NCI-H1092 (cell line): ENCODE measurements around the gene PPP2R2B.

Source experiments
- DNase-seq: peaks from one replicate; lab custom pipeline; 2025; lab: John Stamatoyannopoulos, UW

PPP2R2B gene

DNA sequence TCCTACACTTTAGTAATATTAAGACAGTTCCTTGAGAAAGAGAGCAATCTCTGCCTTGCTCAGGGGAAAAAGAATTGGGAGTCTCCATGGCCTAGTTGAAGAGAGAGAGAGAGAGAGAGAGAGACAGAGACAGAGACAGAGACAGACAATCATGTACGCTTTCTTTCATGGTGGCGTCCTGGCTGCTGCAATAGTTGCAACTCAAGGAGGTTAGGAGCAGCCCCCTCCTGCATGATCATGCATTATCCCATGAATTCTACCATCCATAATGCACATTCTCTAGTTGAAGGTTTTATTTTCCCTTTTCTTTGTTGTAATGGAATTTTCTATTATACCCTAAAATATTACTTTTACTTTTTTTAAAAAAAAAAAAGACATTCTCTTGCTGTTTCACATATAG lies 50.7 kb downstream of the PPP2R2B start:
- no peak for DNase-seq

DNA sequence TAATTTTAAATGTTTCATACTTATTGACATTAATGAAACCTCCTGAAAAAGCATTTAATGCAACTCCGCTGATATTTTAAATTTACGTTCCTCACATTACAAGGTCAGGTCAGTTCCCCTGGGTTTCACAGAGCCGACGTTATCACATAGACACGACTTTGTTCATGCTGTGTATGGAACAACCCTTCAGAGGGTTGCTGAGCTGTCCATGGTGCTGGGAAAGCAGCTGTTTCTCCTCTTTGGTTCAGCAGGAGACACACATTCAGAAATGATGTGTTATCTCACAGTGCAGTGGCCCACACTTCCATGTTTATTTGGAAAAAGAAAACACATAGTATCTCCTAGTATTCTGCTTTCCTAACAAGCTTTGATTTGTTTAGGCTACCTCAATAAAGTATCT lies 53.5 kb downstream of the PPP2R2B start:
- DNase-seq, result no peak

GRCh38 chr5:146821732-146822131 lies 56.8 kb downstream of the PPP2R2B start:
- DNase-seq, result no peak

DNA sequence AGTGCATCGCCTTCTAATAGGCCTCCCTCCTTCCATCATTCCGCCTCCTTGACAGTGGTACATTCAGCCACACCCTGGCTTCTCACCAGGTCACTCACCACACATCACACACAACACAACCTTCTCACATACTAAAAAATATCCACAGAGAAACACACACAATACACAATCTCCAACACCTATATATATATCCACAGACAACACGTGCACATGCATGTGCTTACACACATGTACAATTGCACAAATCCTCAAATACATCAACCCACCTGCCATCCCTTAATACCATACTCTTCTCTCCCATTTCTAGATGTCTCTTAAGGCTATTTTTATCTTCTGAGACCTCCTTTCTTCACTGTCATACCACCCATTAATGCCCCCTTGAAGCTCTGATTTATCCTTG lies 57.6 kb downstream of the PPP2R2B start:
- DNase-seq, result no peak

DNA sequence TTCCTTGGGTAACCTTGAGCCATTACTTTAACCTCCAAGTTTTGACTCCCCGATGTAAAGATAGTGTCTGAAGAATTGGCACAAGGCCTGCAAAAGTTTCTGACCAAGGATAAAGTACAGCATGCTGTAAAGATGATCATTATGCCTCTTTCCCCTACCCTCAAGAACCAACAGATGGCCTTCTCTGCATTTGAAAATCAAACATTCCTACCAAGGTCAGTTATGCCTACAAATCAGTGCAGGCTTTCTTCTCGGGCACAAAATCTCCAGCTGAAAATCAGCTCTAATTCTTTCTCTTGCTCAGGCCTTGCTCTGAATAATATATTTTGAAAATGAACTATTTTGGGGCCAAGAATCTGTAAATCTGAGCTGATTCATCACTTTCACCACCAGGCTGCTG lies 59.7 kb downstream of the PPP2R2B start:
- DNase-seq, result no peak

DNA sequence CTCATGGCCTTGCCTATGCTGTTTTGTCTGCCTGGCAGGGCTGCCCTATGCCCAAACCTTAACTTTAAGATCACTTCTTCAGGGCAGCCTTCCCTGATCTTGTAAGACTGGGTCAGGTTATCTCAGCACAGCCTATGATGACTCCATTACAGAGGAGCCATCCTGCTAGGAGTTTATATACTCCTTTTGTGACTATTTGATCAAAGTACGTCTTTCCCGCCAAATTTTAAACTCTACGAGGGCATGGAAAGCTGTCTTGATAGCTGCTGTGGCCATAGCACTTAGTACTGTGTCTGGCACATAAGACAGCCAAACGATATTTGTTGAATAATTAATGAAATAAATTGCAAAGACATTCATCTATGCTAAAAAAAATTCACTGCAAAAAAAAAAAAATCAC lies 60.6 kb downstream of the PPP2R2B start:
- DNase-seq, result no peak

GRCh38 chr5:146816775-146817387 lies 61.7 kb downstream of the PPP2R2B start:
- no peak for DNase-seq

- no peak for DNase-seq
Observed at GRCh38 chr5:146815411-146815810, 63.1 kb downstream of the PPP2R2B start.

- no peak for DNase-seq
Observed at GRCh38 chr5:146813346-146814157, 65.0 kb downstream of the PPP2R2B start.

DNA sequence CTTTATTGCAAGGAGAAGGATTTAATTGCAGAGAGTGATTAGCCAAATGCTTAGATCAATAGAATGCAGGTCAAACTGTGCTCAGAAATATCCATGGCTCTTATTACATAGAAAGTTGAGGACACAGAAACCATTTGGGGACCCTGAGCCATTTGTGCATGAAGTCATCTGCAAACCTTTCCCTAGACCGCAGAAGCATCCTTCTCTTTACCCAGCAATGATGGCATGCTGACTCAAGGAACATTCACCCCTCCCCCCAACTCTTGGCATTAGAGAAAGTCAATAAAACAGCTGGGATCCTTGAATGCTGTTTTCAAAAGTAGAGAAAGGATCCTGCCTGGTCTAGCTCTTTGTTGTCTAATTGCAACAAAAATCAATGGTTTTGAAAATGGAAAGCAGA lies 73.5 kb downstream of the PPP2R2B start:
- DNase-seq, result no peak

GRCh38 chr5:146802945-146803522 lies 75.5 kb downstream of the PPP2R2B start:
- no peak for DNase-seq

- DNase-seq, result no peak
Observed at GRCh38 chr5:146799671-146800070, 78.9 kb downstream of the PPP2R2B start.

- no peak for DNase-seq
Observed at GRCh38 chr5:146799231-146799630, 79.3 kb downstream of the PPP2R2B start.

DNA sequence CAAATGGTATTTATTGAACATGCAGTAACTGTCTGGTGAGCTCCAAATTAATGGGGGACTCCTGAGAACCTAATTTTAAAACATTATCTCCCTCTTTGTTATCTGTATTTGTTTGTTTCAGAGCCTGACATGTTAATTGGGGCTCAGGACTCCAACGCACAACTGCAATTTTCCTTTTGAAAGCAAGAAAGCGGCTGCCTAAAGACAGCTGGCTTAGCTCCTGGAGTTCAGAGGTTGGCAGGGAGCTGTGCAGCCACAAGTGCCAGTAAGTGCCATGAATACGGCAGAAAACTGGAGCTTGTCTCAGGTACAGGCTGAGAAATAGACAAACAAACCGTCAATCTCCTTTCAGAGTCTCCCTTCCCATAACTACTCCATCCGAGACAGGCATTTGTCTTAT lies 80.9 kb downstream of the PPP2R2B start:
- peak; percentile 15 for DNase-seq

GRCh38 chr5:146796911-146797310 lies 81.6 kb downstream of the PPP2R2B start:
- no peak for DNase-seq

- no peak for DNase-seq
Observed at GRCh38 chr5:146796144-146796543, 82.4 kb downstream of the PPP2R2B start.

DNA sequence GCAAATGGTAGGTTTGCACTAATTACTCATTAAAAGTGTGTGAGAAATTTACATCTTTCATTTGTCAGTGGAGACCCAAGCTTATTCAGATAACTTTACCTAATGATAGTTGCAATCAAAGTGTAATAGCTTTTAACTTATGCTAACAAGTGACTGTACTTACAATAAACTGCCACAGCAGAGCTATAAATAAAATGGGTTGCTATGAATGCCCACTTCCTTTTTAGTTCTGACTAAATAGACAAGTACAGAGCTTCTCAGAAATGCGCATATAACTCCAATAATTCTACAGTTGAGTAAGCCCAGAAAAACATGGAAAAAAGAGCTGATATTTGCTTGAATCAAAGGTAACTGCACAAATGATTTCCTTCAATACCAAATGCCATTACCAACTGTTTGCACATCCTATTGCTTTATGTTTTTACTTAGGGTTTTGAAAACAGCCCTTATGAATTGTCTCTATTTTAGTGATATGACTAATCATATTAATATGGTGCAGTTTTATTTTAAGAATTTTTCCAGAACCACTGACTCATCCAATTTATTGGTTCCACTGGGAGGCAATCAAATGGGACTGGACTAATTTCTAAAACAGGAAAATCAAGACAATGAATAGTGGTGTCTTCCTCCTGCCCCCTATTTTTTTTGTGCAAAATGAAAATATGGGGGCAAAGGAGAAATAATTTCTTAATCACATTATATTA lies 84.1 kb downstream of the PPP2R2B start:
- DNase-seq, result no peak

DNA sequence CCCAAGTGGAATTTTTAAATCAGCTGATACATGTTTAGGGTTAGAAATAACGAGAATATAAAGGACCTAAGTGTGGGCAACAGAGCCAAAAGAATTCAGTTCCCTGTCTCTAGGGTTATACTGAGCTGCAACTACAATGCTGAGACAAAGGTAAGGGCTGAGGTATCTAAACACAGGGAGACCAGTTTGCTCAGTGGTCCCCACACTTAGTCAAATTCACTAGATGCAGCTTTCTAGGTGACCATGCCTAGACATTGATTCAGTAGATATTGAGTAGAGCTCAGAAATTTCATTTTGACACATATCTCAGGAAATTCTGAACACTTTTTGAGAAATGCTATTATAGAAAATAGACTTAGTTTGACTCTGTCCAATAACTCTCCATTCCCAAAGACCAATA lies 84.8 kb downstream of the PPP2R2B start:
- no peak for DNase-seq

DNA sequence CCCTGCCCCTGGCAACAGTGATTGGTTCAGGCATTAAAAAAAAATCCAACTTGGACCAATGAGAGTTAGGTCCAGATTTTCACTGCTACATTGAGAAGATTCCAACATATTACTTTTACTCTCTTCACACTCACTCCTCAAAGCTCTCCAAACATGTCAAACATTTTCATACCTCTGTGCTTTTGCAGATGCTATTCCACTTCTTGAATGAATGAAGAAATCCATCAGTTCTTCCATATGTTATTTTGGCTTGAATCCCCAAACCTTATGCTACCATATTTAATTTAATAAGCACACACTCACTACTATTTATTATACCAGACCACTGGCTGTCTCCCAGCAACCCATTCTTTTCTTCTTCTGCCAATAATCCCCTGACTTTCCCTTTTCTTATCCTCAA lies 87.1 kb downstream of the PPP2R2B start:
- no peak for DNase-seq

DNA sequence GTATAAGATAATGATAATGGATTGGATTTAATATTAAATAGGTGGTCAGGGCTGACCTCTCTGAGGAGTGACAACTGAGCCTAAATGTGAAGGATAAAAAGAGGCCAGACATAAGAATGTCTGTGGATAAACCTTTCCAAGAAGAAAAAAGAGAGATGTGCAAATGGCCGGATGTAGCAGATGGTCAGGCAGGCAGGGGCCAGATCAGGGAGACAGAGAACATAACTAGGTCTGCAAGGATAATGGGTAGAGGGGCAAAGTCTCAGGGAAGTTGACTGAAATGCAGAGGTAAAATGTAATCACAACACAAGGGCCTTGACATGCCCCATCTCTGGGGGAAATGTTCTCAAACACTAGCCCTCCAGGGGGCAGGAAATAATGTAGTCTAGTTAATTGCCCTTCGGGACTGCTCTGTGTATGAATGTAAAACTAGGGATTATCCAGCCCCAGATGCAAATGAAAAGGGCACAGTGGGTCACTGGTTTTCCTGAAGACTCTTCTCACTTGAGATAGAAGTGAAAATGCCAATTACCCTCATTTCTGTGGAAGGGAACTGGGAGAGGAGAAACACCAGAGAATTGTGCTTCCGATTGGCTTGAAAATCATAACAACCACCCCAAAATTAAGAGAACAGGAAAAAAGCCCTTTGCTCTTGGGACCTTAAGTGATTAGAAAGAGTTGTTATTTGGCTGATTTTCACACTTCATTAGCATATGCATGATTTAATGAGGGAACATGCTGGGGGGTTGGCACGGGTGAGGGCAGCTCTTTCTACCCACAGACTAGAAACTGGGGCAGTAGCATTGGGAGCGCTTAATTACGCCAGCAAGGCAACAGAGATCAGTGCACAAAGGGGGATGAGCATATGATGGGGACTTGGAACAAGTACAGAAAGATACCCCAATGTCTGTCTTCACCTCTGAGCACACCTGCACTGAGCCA lies 88.6 kb downstream of the PPP2R2B start:
- DNase-seq, result no peak

DNA sequence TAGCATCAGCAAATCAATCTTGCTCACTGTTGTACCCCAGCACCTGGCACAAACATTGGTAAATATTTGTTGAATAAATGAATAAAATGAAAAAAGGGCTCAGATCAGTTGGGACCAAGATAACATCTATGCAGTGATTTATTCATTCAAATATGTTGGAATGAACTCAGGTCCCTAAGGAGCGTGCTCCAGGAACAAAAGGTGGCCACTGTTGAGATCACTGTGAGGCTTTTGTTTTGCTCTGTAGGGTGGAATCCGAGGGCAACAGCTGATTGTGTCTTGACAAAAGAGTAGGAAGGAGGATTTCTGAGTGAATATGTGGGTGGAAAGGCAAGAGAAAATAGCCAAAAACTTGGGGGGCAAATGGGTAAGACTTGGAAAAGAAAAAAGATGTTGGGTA lies 89.7 kb downstream of the PPP2R2B start:
- no peak for DNase-seq

- no peak for DNase-seq
Observed at GRCh38 chr5:146785065-146785464, 93.5 kb downstream of the PPP2R2B start.
